HG02588 (cell line): ENCODE measurements around the gene SLC43A1.
"Not testable (repeated sequence)": the region's sequence is repeated elsewhere in the genome, so short reads cannot be mapped to it uniquely, and the experiment has no call there.

ENCODE experiments used
- ATAC-seq: cut with Tn5 transposase; IDR thresholded peaks from one replicate; pipeline ENCODE4 v1.9.1; 2021; ENCODE audit warnings: mild to moderate bottlenecking, moderate library complexity; ENCODE audit not compliant: unreplicated experiment

The SLC43A1 gene

GRCh38 chr11:57462597-57462996 is 52.9 kb downstream of the SLC43A1 start:
- ATAC-seq: no peak

- ATAC-seq: no peak
These were observed 53.5 kb downstream of the SLC43A1 start for GRCh38 chr11:57461841-57462489.

GRCh38 chr11:57460758-57461749 is 54.4 kb downstream of the SLC43A1 start:
- ATAC-seq: no peak

GRCh38 chr11:57460022-57460757 is 55.3 kb downstream of the SLC43A1 start, which contains the start of gene RTN4RL2:
Gene RTN4RL2 (plus strand): TSS chr11:57460528. CDS start chr11:57460866, 338 bp downstream.
- ATAC-seq: no peak

- ATAC-seq: peak; percentile 10
These were observed 56.1 kb downstream of the SLC43A1 start for GRCh38 chr11:57459164-57460021.

- ATAC-seq: peak; percentile 28
These were observed 56.9 kb downstream of the SLC43A1 start for GRCh38 chr11:57458410-57459163.

GRCh38 chr11:57458060-57458409 is 57.5 kb downstream of the SLC43A1 start:
- no peak for ATAC-seq

GRCh38 chr11:57457643-57458023 is 57.9 kb downstream of the SLC43A1 start:
- ATAC-seq: peak; percentile 22

- peak; percentile 70 for ATAC-seq
These were observed 58.4 kb downstream of the SLC43A1 start for GRCh38 chr11:57456960-57457642.

GRCh38 chr11:57453543-57454177 is 61.8 kb downstream of the SLC43A1 start:
- ATAC-seq: no peak

- no peak for ATAC-seq
These were observed 69.4 kb downstream of the SLC43A1 start for GRCh38 chr11:57446055-57446454.

GRCh38 chr11:57445122-57445394 is 70.4 kb downstream of the SLC43A1 start:
- ATAC-seq: not testable (repeated sequence)

GRCh38 chr11:57444362-57445121 is 71.0 kb downstream of the SLC43A1 start:
- ATAC-seq: no peak

GRCh38 chr11:57440744-57441414 is 74.6 kb downstream of the SLC43A1 start:
- ATAC-seq: no peak

GRCh38 chr11:57439786-57440185 is 75.7 kb downstream of the SLC43A1 start:
- ATAC-seq: no peak

- ATAC-seq: no peak
These were observed 76.9 kb downstream of the SLC43A1 start for GRCh38 chr11:57438345-57439285.
